ENCODE measurements around the gene CUX1. TPM values are rescaled to one million over a fixed set of nuclear protein-coding genes. Genes with fewer than 3 reads are reported as not detected.

Gene CUX1
- total RNA-seq, 1 donor, result 41.1 TPM

GRCh38 chr7:102262546-102262945, 445.1 kb downstream of the CUX1 start:
- no peaks in the 10 kb centered on the region for H3K27me3 ChIP-seq (ENCODE audit: insufficient read depth, low read length)
- no peaks in the 10 kb centered on the region for H3K4me1 ChIP-seq (ENCODE audit: insufficient read depth, low read length)
- no peaks in the 10 kb centered on the region for H3K9me3 ChIP-seq (ENCODE audit: low read depth, low read length)
- no peak overlapping the region for H3K4me3 ChIP-seq (ENCODE audit: low read length)

- Histone ChIP-seq H3K27me3 (ENCODE audit: insufficient read depth, low read length) (no peaks in the 10 kb centered on the region), H3K9me3 (ENCODE audit: low read depth, low read length) (no peaks in the 10 kb centered on the region), H3K4me3 (ENCODE audit: low read length) (no peak overlapping the region), H3K4me1 (ENCODE audit: insufficient read depth, low read length) (no peaks in the 10 kb centered on the region)
Measured at GRCh38 chr7:102264367-102264891, 447.0 kb downstream of the CUX1 start.

- Histone ChIP-seq H3K27me3 (ENCODE audit: insufficient read depth, low read length) (no peaks in the 10 kb centered on the region), H3K4me1 (ENCODE audit: insufficient read depth, low read length) (no peaks in the 10 kb centered on the region), H3K9me3 (ENCODE audit: low read depth, low read length) (no peaks in the 10 kb centered on the region), H3K4me3 (ENCODE audit: low read length) (no peak overlapping the region)
Measured at GRCh38 chr7:102266541-102266940, 449.1 kb downstream of the CUX1 start.

- Histone ChIP-seq H3K27me3 (ENCODE audit: insufficient read depth, low read length) (no peaks in the 10 kb centered on the region), H3K4me1 (ENCODE audit: insufficient read depth, low read length) (no peaks in the 10 kb centered on the region), H3K9me3 (ENCODE audit: low read depth, low read length) (no peaks in the 10 kb centered on the region), H3K4me3 (ENCODE audit: low read length) (no peak overlapping the region)
Measured at GRCh38 chr7:102268635-102269034, 451.2 kb downstream of the CUX1 start.

GRCh38 chr7:102270178-102270887, 452.9 kb downstream of the CUX1 start:
- H3K4me1 ChIP-seq (ENCODE audit: insufficient read depth, low read length), result no peaks in the 10 kb centered on the region
- no peak overlapping the region for H3K4me3 ChIP-seq (ENCODE audit: low read length)
- no peaks in the 10 kb centered on the region for H3K9me3 ChIP-seq (ENCODE audit: low read depth, low read length)
- no peaks in the 10 kb centered on the region for H3K27me3 ChIP-seq (ENCODE audit: insufficient read depth, low read length)

- no peaks in the 10 kb centered on the region for H3K9me3 ChIP-seq (ENCODE audit: low read depth, low read length)
- no peaks in the 10 kb centered on the region for H3K27me3 ChIP-seq (ENCODE audit: insufficient read depth, low read length)
- no peak overlapping the region for H3K4me3 ChIP-seq (ENCODE audit: low read length)
- no peaks in the 10 kb centered on the region for H3K4me1 ChIP-seq (ENCODE audit: insufficient read depth, low read length)
Measured at GRCh38 chr7:102271158-102271798, 453.9 kb downstream of the CUX1 start.

- Histone ChIP-seq H3K9me3 (ENCODE audit: low read depth, low read length) (no peaks in the 10 kb centered on the region), H3K27me3 (ENCODE audit: insufficient read depth, low read length) (no peaks in the 10 kb centered on the region), H3K4me3 (ENCODE audit: low read length) (no peak overlapping the region), H3K4me1 (ENCODE audit: insufficient read depth, low read length) (no peaks in the 10 kb centered on the region)
Measured at GRCh38 chr7:102272075-102272916, 454.9 kb downstream of the CUX1 start.

- H3K27me3 ChIP-seq (ENCODE audit: insufficient read depth, low read length), result no peaks in the 10 kb centered on the region
Measured at GRCh38 chr7:102272917-102273748, 455.7 kb downstream of the CUX1 start.

GRCh38 chr7:102273749-102274712, 456.6 kb downstream of the CUX1 start:
- no peaks in the 10 kb centered on the region for H3K4me1 ChIP-seq (ENCODE audit: insufficient read depth, low read length)
- H3K9me3 ChIP-seq (ENCODE audit: low read depth, low read length), result no peaks in the 10 kb centered on the region
- H3K27me3 ChIP-seq (ENCODE audit: insufficient read depth, low read length), result no peaks in the 10 kb centered on the region
- no peak overlapping the region for H3K4me3 ChIP-seq (ENCODE audit: low read length)

More at GRCh38 chr7:102272917-102273748, 455.7 kb downstream of the CUX1 start:
- Histone ChIP-seq H3K9me3 (ENCODE audit: low read depth, low read length) (no peaks in the 10 kb centered on the region), H3K4me3 (ENCODE audit: low read length) (no peak overlapping the region), H3K4me1 (ENCODE audit: insufficient read depth, low read length) (no peaks in the 10 kb centered on the region)

GRCh38 chr7:102275123-102275703, 457.8 kb downstream of the CUX1 start:
- no peaks in the 10 kb centered on the region for H3K9me3 ChIP-seq (ENCODE audit: low read depth, low read length)
- H3K27me3 ChIP-seq (ENCODE audit: insufficient read depth, low read length), result no peaks in the 10 kb centered on the region
- peaks cover 7% of the 10 kb centered on the region for H3K4me1 ChIP-seq (ENCODE audit: insufficient read depth, low read length)
- H3K4me3 ChIP-seq (ENCODE audit: low read length), result no peak overlapping the region

GRCh38 chr7:102277901-102278300, 460.5 kb downstream of the CUX1 start:
- Histone ChIP-seq H3K9me3 (ENCODE audit: low read depth, low read length) (no peaks in the 10 kb centered on the region), H3K27me3 (ENCODE audit: insufficient read depth, low read length) (no peaks in the 10 kb centered on the region), H3K4me1 (ENCODE audit: insufficient read depth, low read length) (peaks cover 7% of the 10 kb centered on the region), H3K4me3 (ENCODE audit: low read length) (no peak overlapping the region)

- Histone ChIP-seq H3K4me3 (ENCODE audit: low read length) (no peak overlapping the region), H3K27me3 (ENCODE audit: insufficient read depth, low read length) (no peaks in the 10 kb centered on the region), H3K9me3 (ENCODE audit: low read depth, low read length) (no peaks in the 10 kb centered on the region), H3K4me1 (ENCODE audit: insufficient read depth, low read length) (peaks cover 17% of the 10 kb centered on the region)
Measured at GRCh38 chr7:102279537-102280400, 462.3 kb downstream of the CUX1 start.

Measured in mononuclear cell (primary cell).